Fibroblast of lung (primary cell): ENCODE results near the gene HIPK2. TPM values are rescaled to one million over a fixed set of nuclear protein-coding genes. Genes with fewer than 3 reads are reported as not detected.
A peak's percentile ranks its signal among the peaks of the same experiment; 100 is the strongest.

Source experiments
- DNase-seq, 2 donors: peaks; one replicate each; pipeline versions ENCODE4 v3.0.0 to v3.0.0-alpha.2; 2010; ENCODE audit warnings: low read depth in 2 of 2
- H2AFZ ChIP-seq: 2 replicates; pipeline ENCODE4 v1.5.1; 2012; ENCODE audit warnings: low read length, control low read depth, inconsistent platforms
- H3K27ac ChIP-seq: 2 replicates; pipeline ENCODE4 v1.5.1; 2011; ENCODE audit warnings: low read length, control low read depth; ENCODE audit not compliant: insufficient read depth
- H3K27me3 ChIP-seq: 2 replicates; pipeline ENCODE4 v1.5.1; 2011; ENCODE audit warnings: mild to moderate bottlenecking, low read length; ENCODE audit not compliant: control insufficient read depth, insufficient read depth
- H3K36me3 ChIP-seq: 2 replicates; pipeline ENCODE4 v1.5.1; 2011; ENCODE audit warnings: low read length; ENCODE audit not compliant: control insufficient read depth, insufficient read depth
- H3K4me1 ChIP-seq: 2 replicates; pipeline ENCODE4 v1.5.1; 2011; ENCODE audit warnings: low read length; ENCODE audit not compliant: control insufficient read depth, insufficient read depth; ENCODE audit errors: extremely low read depth
- H3K4me2 ChIP-seq: 2 replicates; pipeline ENCODE4 v1.5.1; 2011; ENCODE audit warnings: low read length, control low read depth; ENCODE audit not compliant: insufficient read depth; ENCODE audit errors: extremely low read depth
- H3K4me3 ChIP-seq, 4 experiments: fragments of 200-600 bp in 1 of 4; sonication (generic) in 1 of 4; replicated peaks in 1 of 4; 2 replicates each; pipeline ENCODE4 v1.5.1; 2011 to 2016; ENCODE audit warnings: low read length in 4 of 4, low read depth in 3 of 4, mild to moderate bottlenecking in 3 of 4, control low read depth in 2 of 4, inconsistent platforms in 1 of 4, mixed read lengths in 1 of 4; ENCODE audit not compliant: insufficient read depth in 1 of 4; ENCODE audit errors: control extremely low read depth in 1 of 4
- H3K79me2 ChIP-seq: 2 replicates; pipeline ENCODE4 v1.5.1; 2012; ENCODE audit warnings: mild to moderate bottlenecking, low read length, inconsistent platforms; ENCODE audit not compliant: control insufficient read depth, insufficient read depth
- H3K9ac ChIP-seq: 2 replicates; pipeline ENCODE4 v1.5.1; 2011; ENCODE audit warnings: mild to moderate bottlenecking, low read length, control low read depth; ENCODE audit not compliant: insufficient read depth
- H3K9me3 ChIP-seq: 2 replicates; pipeline ENCODE4 v1.5.1; 2012; ENCODE audit warnings: low read depth, low read length; ENCODE audit not compliant: control insufficient read depth, insufficient read depth
- H4K20me1 ChIP-seq: 2 replicates; pipeline ENCODE4 v1.5.1; 2011; ENCODE audit warnings: low read length; ENCODE audit not compliant: control insufficient read depth, insufficient read depth; ENCODE audit errors: extremely low read depth
- EZH2 ChIP-seq: IDR thresholded peaks from 2 replicates; pipeline ENCODE4 v1.5.1; 2012; ENCODE audit warnings: low read length, control low read depth, mild to moderate bottlenecking; ENCODE audit errors: missing control alignments
- polyA plus RNA-seq, 2 donors: library from polyadenylated mRNA; depleted of rRNA in 1 of 2; stranded (reverse) in 1 of 2; unstranded in 1 of 2; fragments of >200 nt; gene quantifications; 2 replicates each; pipeline ENCODE4 v1.2.1, GENCODE V29; 2011 to 2012; ENCODE audit warnings: missing spikeins in 1 of 2
- total RNA-seq: library from RNA; depleted of rRNA; stranded (reverse); fragments of >200 nt; gene quantifications from 2 replicates; pipeline ENCODE4 v1.2.1, GENCODE V29; 2014
- TF ChIP-seq, protein P1 (sequence below), 2 donors: IDR thresholded peaks in 1 of 2; conservative IDR thresholded peaks in 1 of 2; 1 replicate in 1 of 2; 2 replicates in 1 of 2; pipeline ENCODE4 v1.5.1; 2011 to 2012; ENCODE audit warnings: low read length in 2 of 2, control low read depth in 1 of 2, inconsistent platforms in 1 of 2, low read depth in 1 of 2, mild to moderate bottlenecking in 1 of 2

The HIPK2 gene
- total and polyA plus RNA-seq, 2 donors (not counting 1 experiment from before 2014, with no cell fraction given) = 10.1 to 11.1 TPM

DNA sequence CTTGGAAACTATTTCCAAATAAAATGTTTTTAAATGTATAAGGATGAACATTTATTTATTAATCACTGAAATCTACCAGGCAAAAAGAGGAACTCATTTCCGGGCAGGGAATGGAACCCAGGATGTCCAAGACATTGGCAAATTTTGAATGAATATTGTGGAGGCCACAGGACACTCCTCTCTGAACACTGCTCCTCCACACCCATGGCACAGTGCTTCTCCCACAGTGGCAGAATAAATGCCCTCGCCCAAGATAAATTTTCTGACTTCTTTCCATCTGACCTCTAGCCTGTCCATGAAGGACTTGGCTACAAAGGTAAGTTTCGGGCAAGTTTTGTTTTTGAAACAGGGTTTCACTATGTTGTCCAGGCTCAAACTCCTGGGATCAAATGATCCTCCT is 39.0 kb downstream of the HIPK2 start:
- Histone ChIP-seq H2AFZ (no peak overlapping the region), H3K27me3 (no peaks in the 10 kb centered on the region), H3K36me3 (no peaks in the 10 kb centered on the region), H3K4me3 (no peak overlapping the region), H3K4me1 (peaks cover 15% of the 10 kb centered on the region), H3K9me3 (no peaks in the 10 kb centered on the region), H4K20me1 (peaks cover under 1% of the 10 kb centered on the region), H3K79me2 (peaks cover 75% of the 10 kb centered on the region), H3K9ac (no peak overlapping the region), H3K27ac (no peak overlapping the region), H3K4me2 (no peak overlapping the region)
- DNase-seq = no peak
- no peak for TF ChIP-seq EZH2

DNA sequence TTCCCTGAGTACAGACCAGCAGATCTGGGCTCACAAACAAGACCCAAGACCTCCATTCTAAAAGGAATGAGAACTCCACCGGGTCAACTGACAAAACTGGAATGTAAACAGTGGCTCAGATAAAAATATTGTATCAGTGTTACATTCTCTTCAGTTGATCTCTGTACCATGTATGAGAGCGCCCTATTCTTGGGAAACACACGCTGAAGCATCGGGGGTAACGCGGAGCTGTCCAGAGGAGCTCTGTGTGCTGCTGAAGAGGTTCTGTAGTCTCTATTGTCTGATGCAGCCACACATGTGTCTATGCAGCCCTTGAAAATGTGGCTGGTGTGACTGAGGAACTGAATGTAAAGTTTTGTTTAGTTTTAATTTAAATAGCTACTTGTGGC is 39.7 kb downstream of the HIPK2 start:
- Histone ChIP-seq H3K9ac (no peak overlapping the region), H3K4me1 (peaks cover 17% of the 10 kb centered on the region), H3K9me3 (no peaks in the 10 kb centered on the region), H2AFZ (no peak overlapping the region), H3K27ac (no peak overlapping the region), H3K4me2 (no peak overlapping the region), H3K27me3 (no peaks in the 10 kb centered on the region), H3K4me3 (no peak overlapping the region), H3K79me2 (peaks cover 75% of the 10 kb centered on the region), H4K20me1 (no peaks in the 10 kb centered on the region), H3K36me3 (no peaks in the 10 kb centered on the region)
- DNase-seq = peak in 1 of 2 donors; percentile 80
- TF ChIP-seq, protein P1, sequence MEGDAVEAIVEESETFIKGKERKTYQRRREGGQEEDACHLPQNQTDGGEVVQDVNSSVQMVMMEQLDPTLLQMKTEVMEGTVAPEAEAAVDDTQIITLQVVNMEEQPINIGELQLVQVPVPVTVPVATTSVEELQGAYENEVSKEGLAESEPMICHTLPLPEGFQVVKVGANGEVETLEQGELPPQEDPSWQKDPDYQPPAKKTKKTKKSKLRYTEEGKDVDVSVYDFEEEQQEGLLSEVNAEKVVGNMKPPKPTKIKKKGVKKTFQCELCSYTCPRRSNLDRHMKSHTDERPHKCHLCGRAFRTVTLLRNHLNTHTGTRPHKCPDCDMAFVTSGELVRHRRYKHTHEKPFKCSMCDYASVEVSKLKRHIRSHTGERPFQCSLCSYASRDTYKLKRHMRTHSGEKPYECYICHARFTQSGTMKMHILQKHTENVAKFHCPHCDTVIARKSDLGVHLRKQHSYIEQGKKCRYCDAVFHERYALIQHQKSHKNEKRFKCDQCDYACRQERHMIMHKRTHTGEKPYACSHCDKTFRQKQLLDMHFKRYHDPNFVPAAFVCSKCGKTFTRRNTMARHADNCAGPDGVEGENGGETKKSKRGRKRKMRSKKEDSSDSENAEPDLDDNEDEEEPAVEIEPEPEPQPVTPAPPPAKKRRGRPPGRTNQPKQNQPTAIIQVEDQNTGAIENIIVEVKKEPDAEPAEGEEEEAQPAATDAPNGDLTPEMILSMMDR (conservative IDR thresholded peaks at IDR 0.05 in 1 of 2, IDR thresholded peaks at IDR 0.05 in 1 of 2; ENCODE audit: low read depth in 1 of 2, low read length in 2 of 2) = no peak
- no peak for TF ChIP-seq EZH2

DNA sequence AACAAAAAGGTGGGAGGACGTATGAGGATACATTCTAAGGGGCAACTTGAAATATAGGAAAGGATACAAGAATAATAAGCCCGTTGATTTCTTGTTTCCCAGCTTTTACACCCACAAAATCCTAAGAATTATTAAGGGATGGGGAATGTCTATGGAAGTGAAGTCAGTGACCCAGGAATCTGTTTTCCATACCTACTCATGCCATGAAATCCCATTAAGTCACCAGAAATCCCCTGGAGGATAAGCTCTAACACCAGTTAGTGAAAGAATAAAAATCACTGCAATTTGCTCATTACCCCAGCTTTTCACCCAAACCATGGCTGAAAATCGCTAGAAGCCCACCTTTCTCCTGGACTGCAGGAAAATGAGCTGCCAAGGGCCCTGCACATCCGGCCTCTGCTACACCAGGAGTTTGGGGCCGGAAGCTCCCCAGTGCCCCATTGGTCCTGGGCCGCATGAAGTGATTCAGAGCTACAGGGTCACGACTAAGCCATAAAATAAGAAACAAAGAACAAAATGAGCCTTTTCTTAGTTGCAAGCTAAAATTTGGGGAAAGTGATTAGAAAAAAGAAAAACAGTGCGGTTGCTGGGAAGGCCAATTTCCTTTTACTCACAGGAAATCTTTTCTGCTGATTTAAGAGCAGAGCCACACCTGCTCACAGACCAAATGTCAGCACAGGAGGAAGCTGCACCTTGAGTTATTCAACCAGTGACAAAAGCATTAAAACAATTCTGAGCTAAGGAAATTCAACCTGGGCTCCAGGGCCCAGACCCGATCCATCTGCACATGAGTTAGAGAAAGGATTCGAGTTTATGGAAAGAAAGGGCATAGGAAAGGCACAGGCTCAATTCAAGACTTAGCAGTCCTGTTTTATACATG is 40.3 kb downstream of the HIPK2 start:
- TF ChIP-seq, protein P1 (conservative IDR thresholded peaks at IDR 0.05 in 1 of 2, IDR thresholded peaks at IDR 0.05 in 1 of 2; ENCODE audit: low read depth in 1 of 2, low read length in 2 of 2) = no peak
- no peak for TF ChIP-seq EZH2
- Histone ChIP-seq H3K27ac (no peak overlapping the region), H2AFZ (no peak overlapping the region), H3K4me1 (peaks cover 17% of the 10 kb centered on the region), H3K36me3 (no peaks in the 10 kb centered on the region), H3K4me2 (no peak overlapping the region), H3K9ac (no peak overlapping the region), H3K9me3 (no peaks in the 10 kb centered on the region), H3K4me3 (no peak overlapping the region), H3K79me2 (peaks cover 72% of the 10 kb centered on the region), H4K20me1 (no peaks in the 10 kb centered on the region), H3K27me3 (no peaks in the 10 kb centered on the region)
- DNase-seq = no peak
